ENCODE measurements around the gene GBP2.
"Not testable (repeated sequence)": the region's sequence is repeated elsewhere in the genome, so short reads cannot be mapped to it uniquely, and the experiment has no call there.

GBP2 gene

DNA sequence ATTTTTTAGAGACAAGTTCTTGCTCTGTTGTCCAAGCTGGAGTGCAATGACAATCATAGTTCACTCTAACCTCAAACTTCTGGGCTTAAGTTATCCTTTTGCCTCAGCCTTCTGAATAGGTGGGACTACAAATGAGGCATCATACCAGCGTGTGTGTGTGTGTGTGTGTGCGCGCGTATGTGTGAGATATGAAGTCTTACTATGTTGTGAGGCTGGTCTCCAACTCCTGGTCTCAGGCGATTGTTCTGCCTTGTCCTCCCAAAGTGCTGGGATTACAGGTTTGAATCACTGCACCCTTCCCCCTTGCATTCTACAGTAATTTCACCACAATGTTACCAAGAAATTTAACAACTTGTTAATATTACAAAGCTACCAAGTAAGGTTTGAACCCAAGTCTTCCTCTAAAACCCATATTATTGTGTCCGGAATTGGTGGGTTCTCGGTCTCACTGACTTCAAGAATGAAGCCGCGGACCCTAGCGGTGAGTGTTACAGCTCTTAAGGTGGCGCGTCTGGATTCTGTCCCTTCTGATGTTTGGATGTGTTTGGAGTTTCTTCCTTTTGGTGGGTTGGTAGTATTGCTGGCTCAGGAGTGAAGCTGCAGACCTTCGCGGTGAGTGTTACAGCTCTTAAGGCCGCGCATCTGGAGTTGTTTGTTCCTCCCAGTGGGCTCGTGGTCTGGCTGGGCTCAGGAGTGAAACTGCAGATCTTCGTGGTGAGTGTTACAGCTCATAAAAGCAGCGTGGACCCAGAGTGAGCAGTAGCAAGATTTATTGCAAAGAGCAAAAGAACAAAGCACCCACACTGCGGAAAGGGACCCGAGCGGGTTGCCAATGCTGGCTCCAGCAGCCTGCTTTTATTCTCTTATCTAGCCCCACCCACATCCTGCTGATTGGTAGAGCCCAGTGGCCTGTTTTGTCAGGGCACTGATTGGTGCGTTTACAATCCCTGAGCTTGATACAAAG lies 970 bp upstream of the GBP2 start:
- peak; percentile 68 for DNase-seq

DNA sequence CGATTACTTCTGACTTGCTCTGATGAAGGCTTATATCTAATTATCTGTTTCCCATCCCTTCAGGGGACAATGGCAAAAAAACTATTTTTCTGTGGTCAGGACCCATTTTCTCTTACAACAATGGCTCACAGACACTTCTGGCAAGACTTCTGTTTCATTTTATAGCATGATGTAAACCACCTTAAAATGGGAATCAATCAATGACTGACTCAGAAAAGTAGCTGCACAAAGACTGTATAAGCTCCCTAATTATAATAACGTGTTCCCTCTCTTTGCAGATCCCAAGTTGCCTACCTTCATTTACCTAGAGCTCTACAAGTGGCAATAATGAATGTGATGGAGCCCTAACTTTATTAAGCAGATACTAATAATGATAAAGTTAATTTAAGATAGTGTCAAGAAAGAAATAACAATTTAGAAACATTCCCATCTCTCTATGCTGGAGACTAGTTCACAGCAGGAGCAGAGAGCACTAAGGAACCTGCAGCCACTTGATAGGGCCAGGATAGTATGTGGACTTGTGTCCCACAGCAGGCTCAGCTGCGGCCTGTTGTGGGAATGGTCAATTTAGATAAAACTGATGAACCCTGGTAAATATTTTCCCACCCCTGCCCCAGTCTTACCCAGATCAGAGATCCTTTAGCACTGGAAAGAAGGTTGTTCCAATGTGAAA lies 538 bp downstream of the GBP2 start:
- no peak for DNase-seq

DNA sequence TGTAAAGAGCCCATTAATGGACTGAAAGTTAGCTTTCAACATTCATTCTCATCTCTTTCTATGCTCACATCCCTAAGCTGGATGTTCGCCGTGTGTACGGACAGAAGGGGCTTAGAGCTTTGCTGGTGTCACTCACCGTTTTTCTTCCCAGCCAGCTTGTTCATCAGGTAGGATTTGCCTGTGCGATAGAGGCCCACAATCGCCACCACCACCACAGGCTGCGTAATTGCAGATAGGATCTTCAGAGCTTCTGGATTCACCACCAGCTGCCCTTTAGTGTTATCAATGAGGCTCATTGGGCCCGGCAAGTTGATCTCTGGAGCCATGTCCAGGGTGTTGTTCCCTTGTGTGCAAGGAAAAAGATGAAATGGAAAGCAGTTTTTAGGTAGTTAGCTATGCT lies 4.3 kb downstream of the GBP2 start:
- no peak for DNase-seq

DNA sequence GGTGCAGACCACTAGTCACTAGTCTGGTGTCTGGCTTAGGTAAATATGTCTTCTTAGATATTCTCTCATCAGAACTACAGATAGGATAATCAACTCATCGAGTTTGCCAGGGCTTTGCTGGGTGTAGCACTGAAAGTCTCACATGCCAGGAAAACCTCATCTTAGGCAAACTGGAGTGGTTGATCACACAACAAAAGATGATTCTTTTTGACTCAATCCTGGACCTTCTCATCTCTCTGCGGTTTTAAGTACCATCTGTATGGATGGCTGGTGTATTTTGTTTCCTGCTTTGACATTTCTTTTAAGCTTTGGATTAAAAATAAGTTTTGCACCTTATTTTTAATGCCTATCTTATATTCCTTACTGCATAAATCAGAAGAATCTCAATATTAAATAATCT lies 11.3 kb downstream of the GBP2 start:
- no peak for DNase-seq

DNA sequence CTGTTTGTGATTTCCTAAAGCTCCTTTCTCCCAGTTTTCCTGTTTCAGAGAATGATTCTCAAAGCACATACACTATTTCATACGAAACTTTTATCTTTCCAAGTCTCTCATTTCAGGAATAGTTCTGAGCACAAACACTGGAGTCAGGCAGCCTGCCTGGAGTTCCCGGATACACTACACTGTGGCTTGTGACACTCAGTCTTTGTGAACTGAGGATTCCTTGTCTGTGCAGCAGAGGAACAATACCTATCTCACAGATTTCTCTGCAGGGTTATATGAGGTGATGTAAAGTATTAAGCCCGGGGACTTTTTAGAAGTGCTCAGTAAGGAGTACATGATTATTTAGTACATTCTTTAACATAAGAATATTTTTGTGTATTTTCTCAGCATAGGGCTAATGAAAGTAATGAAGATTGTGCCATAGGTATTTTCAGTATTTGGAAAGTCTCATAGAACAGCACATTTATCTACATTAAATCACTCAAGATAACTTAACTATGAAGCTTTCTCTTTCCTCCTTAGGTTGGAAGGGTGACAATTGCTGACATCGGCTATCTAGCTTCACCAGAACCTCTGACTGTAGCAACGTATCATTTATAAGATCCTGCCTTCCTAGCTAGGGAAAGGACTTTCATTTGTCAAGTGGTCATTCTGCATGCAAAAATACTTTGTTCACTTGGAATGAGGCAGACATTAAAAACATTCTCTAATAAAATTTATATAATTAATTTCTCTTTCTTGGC lies 12.9 kb downstream of the GBP2 start:
- DNase-seq, result no peak

DNA sequence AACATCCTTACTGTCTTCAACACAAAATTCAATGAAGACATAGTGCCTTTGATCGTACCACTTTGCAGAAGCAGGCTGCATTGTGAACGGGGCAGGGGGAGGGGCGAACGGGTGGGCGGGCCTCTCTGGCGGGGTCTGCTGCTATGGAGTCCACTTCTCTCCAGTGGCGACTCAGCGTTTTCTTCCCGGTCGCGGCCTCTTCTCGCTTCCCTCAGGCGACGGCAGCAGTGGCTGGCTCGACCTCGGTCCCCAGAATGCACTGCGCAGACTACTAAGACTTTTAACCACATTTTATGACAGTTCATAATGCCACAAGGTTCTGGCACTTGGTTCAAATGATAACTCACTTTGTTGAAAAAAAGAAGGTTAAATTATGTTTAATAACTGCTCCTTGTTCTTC lies 21.2 kb downstream of the GBP2 start:
- no peak for DNase-seq

DNA sequence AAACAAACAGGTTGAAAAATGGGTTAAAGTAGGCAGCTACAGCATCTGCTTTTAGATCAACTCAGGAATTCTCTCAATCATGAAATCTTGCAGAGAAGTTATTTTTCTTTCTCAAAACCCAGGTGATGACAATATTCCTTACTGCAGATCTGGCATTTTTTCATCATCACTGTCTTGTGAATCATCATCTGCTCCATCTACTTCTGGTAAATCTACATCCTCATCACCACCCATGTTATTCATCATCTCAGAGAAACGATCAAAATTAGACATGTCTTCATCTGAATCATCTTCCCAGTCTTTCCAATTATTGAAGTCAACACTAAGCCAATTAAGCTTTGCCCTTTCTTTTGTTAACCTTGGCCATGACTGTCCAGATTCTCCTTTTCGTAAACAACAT lies 21.8 kb downstream of the GBP2 start:
- DNase-seq, result no peak

DNA sequence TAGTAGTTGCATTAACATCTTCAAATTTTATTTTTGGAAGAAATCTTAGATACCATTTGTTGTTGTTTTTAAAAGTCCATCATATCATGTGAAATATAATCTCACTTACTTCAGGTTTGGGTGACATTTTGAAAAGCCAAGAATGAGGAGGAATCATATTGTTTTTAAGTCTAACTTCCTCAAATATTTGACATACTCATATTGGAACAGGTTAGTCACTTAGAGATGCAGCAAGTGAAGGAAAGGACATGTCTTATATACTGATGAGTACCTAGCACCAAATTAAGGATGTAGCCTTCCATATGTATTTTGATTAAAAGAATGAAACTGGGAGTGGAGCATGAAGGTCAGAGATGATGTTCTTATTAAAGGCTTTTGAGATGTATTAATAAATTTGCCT lies 23.9 kb downstream of the GBP2 start:
- DNase-seq, result no peak

DNA sequence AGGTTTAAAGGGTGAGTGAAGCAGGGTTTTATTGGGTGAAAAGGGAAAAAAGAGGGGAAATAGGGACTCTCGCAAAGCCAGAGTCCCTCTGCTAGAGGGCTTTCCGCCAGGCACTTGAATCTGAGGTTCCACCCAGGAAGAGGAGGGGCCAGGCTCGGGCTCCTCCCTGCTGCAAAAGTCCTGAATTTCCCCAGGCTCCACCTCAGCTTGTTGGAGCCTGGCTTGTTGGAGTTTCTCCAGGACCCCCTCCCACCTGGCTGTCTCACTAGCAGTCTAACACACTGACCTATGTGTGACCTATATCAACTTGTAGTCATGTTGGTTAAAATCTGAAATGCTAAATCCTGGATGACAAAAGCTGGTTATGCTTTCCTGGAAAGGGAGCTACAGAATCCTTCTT lies 25.5 kb downstream of the GBP2 start:
- no peak for DNase-seq

DNA sequence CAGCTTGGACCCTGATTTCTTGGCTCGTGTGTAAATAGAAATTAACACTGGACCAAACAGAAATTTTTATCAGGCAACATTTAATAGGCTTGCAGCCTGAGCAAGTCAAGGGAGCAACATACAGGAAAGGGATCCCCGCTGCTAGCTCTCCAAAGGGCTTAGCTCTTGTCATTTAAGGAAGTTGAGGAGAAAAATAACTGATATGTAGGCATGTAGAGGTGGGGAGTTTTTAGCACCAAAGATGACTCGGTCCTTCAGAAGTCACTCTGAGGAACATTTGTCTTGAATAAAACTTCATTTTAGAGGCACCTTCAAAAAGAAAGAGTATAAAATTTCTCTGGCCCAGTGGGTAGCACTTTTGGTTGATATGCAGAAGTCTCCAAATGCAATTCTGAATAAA lies 27.1 kb downstream of the GBP2 start:
- no peak for DNase-seq

DNA sequence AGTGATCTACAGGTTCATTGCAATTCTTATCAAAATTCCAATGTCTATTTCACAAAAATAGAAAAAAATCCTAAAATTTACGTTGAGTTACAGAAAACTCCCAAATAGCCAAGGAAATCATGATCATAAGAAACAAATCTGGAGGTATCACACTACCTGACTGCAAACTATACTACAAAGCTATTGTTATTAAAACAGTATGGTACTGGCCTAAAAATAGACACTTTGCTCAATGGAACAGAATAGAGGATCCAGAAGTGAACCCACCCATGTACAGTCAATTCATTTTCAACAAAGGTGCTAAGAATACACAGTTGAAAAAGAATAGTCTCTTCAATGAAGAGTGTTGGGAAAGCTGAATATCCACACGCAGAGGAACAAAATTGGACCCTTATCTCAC lies 30.2 kb downstream of the GBP2 start:
- DNase-seq, result no peak

DNA sequence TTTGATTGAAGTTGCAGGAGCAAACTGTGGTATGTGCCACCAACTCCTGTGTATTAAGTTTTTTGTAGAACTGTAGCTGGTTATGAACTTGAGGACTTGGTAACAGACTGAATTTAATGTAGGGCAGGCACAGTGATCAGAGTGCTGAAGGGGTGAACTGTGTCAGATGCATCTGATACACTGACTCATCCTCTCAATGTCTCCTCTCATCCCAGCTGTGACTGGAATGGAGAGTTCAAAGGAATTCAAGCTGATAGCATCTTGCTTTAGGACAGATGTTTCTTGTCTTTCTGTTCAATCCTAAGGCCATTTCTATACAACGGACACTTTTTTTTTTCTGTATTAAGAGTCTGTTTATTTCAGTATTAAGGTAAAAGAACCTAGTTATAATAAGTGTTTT lies 36.0 kb downstream of the GBP2 start:
- DNase-seq, result no peak

DNA sequence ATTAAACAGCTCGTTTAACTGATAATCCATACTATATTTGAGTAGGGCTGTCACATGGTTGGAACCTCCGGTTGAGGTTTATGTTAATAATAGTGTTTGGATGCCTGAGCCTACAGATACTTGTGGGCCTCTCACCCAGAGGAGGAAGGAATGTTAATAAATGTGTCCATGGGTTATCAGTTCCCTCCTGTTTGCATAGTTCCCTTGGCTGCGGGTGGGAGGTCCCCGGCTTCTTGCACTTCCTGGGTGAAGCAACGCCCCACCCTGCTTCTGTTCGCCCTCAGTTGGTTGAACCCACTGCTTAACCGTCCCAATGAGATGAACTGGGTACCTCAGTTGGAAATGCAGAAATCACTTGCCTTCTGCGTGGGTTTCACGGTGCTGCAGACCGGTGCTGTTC lies 37.3 kb downstream of the GBP2 start:
- DNase-seq, result no peak

DNA sequence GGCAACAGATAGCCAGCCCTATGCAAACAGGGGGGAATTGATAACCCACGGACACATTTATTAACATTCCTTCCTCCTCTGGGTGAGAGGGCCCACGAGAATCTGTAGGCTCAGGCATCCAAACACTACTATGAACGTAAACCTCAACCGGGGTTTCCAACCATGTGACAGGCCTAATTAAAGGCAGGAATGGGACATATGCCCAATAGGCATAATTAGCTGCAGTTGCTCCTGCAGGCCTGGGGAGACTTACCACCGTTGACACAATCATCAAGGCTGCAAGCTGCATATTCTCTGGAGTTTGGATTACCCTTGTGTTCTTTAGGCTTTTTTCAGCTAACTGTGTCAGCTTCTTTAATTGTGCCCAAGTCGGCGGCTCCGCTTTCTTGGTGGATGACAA lies 38.7 kb downstream of the GBP2 start:
- no peak for DNase-seq

DNA sequence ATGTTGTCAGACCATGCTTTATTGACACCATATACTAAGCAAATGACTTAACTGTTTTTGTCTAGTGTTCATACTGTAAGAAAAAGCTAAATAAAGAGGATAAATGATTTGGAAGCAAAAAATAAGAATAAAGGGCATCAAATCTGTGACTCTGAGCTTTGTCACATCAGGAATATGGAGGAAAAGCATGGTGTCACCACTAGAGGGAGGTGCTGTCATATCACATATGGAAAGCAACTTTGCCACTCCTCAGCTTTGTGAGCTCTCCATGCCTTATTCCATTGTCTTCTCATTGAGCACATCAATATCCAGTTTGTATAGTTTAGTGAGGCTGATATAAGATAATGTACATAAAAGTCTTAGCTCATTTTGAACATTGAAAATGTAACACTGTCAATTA lies 40.1 kb downstream of the GBP2 start:
- DNase-seq, result peak; percentile 37

DNA sequence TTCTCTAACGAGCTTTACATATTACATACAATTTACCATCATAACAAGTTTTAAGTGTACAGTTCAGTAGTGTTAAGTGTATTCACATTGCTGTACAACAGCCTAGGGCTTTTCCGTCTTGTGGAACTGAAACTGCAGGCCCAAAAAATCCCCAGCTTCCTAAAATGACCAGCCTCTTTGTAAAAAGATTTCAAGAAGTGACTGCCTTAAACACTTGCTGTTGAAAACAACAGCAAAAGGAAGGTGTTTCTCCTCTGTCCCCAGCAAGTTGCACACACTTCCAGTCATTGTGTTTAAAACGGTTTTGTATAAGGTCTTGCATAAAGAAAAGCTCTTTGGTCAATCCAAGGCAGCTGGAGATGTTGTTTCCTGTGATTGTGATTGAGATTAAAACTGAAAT lies 44.9 kb downstream of the GBP2 start:
- DNase-seq, result no peak

DNA sequence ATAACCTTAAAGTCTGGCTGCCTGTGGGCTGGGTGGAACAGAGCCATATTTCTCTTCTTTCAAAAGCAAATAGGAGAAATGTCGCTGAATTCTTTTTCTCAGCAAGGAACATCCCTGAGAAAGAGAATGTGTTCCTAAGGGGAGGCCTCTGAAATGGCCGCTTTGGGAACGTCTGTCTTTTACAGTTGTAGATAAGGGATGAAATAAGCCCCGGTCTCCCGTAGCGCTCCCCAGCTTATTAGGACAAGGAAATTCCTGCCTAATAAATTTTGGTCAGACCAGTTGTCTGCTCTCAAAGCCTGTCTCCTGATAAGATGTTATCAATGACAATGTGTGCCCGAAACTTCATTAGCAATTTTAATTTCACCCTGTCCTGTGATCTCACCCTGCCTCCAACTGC lies 45.8 kb downstream of the GBP2 start:
- DNase-seq, result not testable (repeated sequence)

DNA sequence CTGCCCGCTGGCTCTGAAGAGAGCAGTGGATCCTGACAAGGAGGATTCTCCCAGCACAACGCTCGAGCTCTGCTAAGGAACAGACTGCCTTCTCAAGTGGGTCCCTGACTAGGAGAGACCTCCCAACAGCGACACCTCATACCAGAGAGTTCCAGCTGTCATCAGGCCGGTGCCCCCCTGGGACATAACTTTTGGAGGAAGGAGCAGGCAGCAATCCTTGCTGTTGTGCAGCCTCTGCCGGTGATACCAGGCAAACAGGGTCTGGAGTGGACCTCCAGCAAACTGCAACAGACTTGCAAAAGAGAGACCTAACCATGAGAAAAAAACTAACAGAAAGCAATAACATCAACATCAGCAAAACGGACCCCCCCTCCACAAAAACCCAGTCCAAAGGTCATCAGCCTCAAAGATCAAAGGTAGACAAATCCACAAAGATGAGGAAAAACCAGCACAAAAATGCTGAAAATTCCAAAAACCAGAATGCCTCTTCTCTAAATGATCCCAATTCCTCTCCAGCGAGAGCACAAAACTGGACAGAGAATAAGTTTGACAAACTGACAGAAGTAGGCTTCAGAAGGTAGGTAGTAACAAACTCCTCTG lies 53.3 kb downstream of the GBP2 start:
- DNase-seq, result not testable (repeated sequence)

DNA sequence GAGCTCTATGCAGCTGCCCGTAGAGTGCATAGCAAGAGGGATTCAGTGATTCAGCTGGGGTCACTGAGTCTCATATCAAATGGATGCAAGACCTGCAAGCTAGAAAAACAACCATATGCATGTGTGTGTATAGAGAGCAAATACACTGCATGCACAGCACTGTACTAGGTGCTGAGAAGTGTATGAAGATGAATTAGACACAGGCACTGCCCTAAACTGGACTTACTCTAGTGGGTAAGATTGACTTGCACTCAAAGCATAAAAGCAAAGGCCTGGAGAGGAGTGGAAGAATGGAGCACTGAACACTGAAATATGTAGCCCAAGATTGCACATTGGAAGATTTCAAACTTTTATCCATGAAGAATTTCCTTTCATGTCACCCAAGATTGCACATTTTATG lies 55.4 kb downstream of the GBP2 start:
- no peak for DNase-seq

DNA sequence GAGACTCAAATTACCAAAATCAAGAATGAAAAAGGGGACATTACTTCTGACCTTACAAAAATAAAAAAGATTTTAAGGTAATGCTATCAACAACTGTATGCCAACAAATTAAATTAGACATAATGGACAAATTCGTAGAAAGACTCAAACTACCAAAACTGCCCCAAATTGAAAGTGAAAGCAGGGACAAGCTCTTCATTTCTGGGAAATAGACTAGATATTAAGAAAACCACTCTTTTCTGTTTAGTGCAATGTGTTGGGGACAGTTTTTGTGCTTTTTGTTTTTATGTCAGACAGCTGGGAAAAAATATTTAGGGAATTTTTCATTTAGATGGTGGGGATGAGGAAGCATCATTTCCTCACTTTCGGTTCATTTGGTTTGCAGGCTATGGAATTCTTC lies 56.0 kb downstream of the GBP2 start:
- no peak for DNase-seq

DNA sequence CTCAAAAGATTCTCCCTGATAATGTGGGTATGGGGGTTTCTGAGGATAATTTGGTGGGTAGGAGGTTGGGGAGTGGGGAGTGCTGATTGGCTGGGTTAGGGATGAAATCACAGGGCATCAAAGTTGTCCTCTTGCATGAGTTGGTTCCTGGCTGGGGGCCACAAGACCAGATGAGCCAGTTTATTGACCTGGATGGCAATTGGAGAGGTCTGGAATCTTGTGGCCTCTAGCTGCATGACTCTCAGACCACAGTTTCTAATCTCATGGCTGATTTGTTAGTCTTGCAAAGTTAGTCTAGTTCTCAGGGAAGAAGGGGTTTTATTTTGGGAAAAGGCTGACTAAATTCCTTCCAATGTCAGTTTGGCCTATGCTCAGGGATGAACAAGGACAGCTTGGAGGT lies 57.6 kb downstream of the GBP2 start:
- no peak for DNase-seq

DNA sequence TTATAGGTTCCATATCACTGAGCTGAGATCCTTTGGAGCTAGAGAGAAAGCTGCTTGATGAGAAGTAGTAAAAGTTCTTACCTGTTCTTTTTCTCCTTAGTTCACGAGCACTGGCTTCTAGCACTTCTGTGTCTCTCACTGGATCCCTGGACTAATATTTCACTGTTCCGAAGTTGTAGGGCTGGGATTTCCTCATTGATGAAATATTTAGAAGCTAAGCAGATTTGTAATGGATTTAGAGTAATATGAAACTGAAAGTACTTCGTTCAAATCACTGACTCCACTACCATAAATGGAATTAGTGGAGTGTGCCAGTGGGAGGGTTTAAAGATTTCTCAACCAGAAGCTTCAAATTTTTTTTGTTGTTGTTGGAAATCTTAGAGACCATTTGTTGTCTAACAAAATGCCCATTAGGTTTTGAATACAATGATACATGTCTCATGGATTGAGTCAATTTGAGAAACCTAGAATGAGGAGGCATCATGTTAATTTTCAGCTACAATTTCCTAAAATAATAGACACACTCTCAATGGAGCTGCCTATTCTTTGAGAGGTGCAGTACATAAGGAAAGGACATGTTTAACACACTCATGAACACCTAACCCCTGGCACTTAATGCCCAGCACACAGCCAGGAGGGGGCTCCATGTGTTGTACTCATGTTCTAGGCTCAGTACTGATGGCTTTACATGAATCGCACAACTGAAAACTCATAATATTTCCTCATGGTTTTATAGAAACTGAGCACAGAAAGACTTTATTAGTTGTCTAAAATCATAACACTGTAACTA lies 60.6 kb downstream of the GBP2 start, which contains the start of gene GBP1:
Gene GBP1, minus strand, starts transcription at position 130 of the 790 bp plus-strand sequence. CDS start 1,974 bp downstream, outside the sequence.
- DNase-seq, result no peak

Data from activated CD4-positive, alpha-beta T cell treated with anti-CD3 and anti-CD28 coated beads, Interleukin-2, amount 50 U/mL, for 1 hour (primary cell).